HEK293 (cell line): ENCODE results near the gene TEF.

Experiments used
- CTCF ChIA-PET: fragments of 350-600 bp; formaldehyde crosslinking; extraction: SDS; loops from one replicate; lab custom pipeline; 2021; ENCODE audit warnings: antibody characterized with exemption; lab: Yijun Ruan, JAX
- POLR2A ChIA-PET: fragments of 300-600 bp; formaldehyde crosslinking; extraction: SDS; loops from one replicate; lab custom pipeline; 2020; ENCODE audit warnings: antibody characterized with exemption, inconsistent platforms; lab: Yijun Ruan, JAX
- H3K27ac ChIP-seq: fragments of 200-500 bp; sonication (Bioruptor generic); 2 replicates; pipeline ENCODE4 v1.5.1; 2014; ENCODE audit warnings: low read depth, low read length, control low read depth, inconsistent platforms; ENCODE audit errors: extremely low read depth
- H3K36me3 ChIP-seq, 2 experiments: fragments of 200-500 bp in 1 of 2; sonication (Bioruptor generic) in 1 of 2; 1 replicate in 1 of 2; 2 replicates in 1 of 2; pipeline ENCODE4 v1.5.1; 2014 to 2017; ENCODE audit warnings: inconsistent platforms in 2 of 2, low read length in 2 of 2; ENCODE audit not compliant: control insufficient read depth in 2 of 2, insufficient read depth in 1 of 2
- H3K4me1 ChIP-seq: fragments of 200-500 bp; sonication (Bioruptor generic); 2 replicates; pipeline ENCODE4 v1.5.1; 2014; ENCODE audit warnings: mild to moderate bottlenecking, low read length, inconsistent platforms; ENCODE audit not compliant: control insufficient read depth, insufficient read depth
- H3K4me3 ChIP-seq: 2 replicates; pipeline ENCODE4 v1.5.1; 2011; ENCODE audit warnings: low read depth, mild to moderate bottlenecking, control low read depth, low read length, moderate library complexity
- H3K9me3 ChIP-seq: fragments of 200-500 bp; sonication (Bioruptor generic); 2 replicates; pipeline ENCODE4 v1.5.1; 2014; ENCODE audit warnings: low read depth, low read length, inconsistent platforms; ENCODE audit not compliant: control insufficient read depth, insufficient read depth
- BCL11B ChIP-seq: fragments of 450-650 bp; formaldehyde crosslinking; IDR thresholded peaks from 2 replicates; pipeline ENCODE4 v1.5.1; 2016; ENCODE audit warnings: low read depth, missing biosample characterization, missing genetic modification characterization
- EGR2 ChIP-seq: fragments of 450-650 bp; formaldehyde crosslinking; IDR thresholded peaks from 2 replicates; pipeline ENCODE4 v1.5.1; 2016; ENCODE audit warnings: low read depth, missing biosample characterization, missing genetic modification characterization
- HOXC10 ChIP-seq: sonication (generic); formaldehyde crosslinking; IDR thresholded peaks from 2 replicates; pipeline ENCODE4 v1.8.1; 2023; ENCODE audit warnings: mild to moderate bottlenecking, missing genetic modification reagents
- IKZF3 ChIP-seq: fragments of 450-650 bp; IDR thresholded peaks from 2 replicates; pipeline ENCODE4 v1.5.0; 2018; ENCODE audit warnings: missing biosample characterization, mild to moderate bottlenecking, missing genetic modification characterization, moderate library complexity
- PRDM2 ChIP-seq: fragments of 450-650 bp; formaldehyde crosslinking; IDR thresholded peaks from 2 replicates; pipeline ENCODE4 v1.5.1; 2016; ENCODE audit warnings: missing biosample characterization, missing genetic modification characterization, borderline replicate concordance
- PRDM6 ChIP-seq: fragments of 450-650 bp; formaldehyde crosslinking; IDR thresholded peaks from 2 replicates; pipeline ENCODE4 v1.5.1; 2017; ENCODE audit warnings: missing biosample characterization, missing genetic modification characterization
- SALL2 ChIP-seq: fragments of 450-650 bp; formaldehyde crosslinking; IDR thresholded peaks from 2 replicates; pipeline ENCODE4 v1.5.0; 2017; ENCODE audit warnings: missing biosample characterization, mild to moderate bottlenecking, missing genetic modification characterization, borderline replicate concordance
- SCRT2 ChIP-seq: fragments of 450-650 bp; formaldehyde crosslinking; IDR thresholded peaks from 2 replicates; pipeline ENCODE4 v1.5.1; 2016; ENCODE audit warnings: missing biosample characterization, missing genetic modification characterization
- TSHZ1 ChIP-seq: fragments of 450-650 bp; formaldehyde crosslinking; IDR thresholded peaks from 2 replicates; pipeline ENCODE4 v1.5.1; 2016; ENCODE audit warnings: missing biosample characterization, missing genetic modification characterization, borderline replicate concordance
- ZBTB17 ChIP-seq: fragments of 450-650 bp; formaldehyde crosslinking; IDR thresholded peaks from 2 replicates; pipeline ENCODE4 v1.5.1; 2016; ENCODE audit warnings: missing biosample characterization, missing genetic modification characterization
- ZBTB26 ChIP-seq: fragments of 450-650 bp; formaldehyde crosslinking; optimal IDR thresholded peaks from 2 replicates; pipeline ENCODE3; 2016; ENCODE audit warnings: missing biosample characterization, mild to moderate bottlenecking, missing genetic modification characterization
- ZNF184 ChIP-seq: fragments of 450-650 bp; IDR thresholded peaks from 2 replicates; pipeline ENCODE4 v1.5.1; 2018; ENCODE audit warnings: missing biosample characterization, mild to moderate bottlenecking, missing genetic modification characterization
- ZNF202 ChIP-seq: fragments of 450-650 bp; formaldehyde crosslinking; IDR thresholded peaks from 2 replicates; pipeline ENCODE4 v1.5.1; 2016; ENCODE audit warnings: missing biosample characterization, missing genetic modification characterization, borderline replicate concordance
- ZNF335 ChIP-seq: fragments of 450-650 bp; formaldehyde crosslinking; conservative IDR thresholded peaks from 2 replicates; pipeline ENCODE4 v1.5.1; 2016; ENCODE audit warnings: missing biosample characterization, missing genetic modification characterization
- ZNF341 ChIP-seq: fragments of 450-650 bp; formaldehyde crosslinking; IDR thresholded peaks from 2 replicates; pipeline ENCODE4; 2016; ENCODE audit warnings: low read depth, missing biosample characterization, missing genetic modification characterization
- ZNF571 ChIP-seq: fragments of 450-650 bp; formaldehyde crosslinking; IDR thresholded peaks from 2 replicates; pipeline ENCODE4 v1.5.0; 2017; ENCODE audit warnings: missing biosample characterization, missing genetic modification characterization
- ZNF639 ChIP-seq: fragments of 450-650 bp; formaldehyde crosslinking; IDR thresholded peaks from 2 replicates; pipeline ENCODE4 v1.5.1; 2016; ENCODE audit warnings: missing biosample characterization, missing genetic modification characterization
- ZNF776 ChIP-seq: fragments of 450-650 bp; formaldehyde crosslinking; IDR thresholded peaks from 2 replicates; pipeline ENCODE4 v1.5.0; 2017; ENCODE audit warnings: missing biosample characterization, missing genetic modification characterization, borderline replicate concordance
- ZSCAN16 ChIP-seq: fragments of 450-650 bp; formaldehyde crosslinking; IDR thresholded peaks from 2 replicates; pipeline ENCODE4 v1.5.1; 2016; ENCODE audit warnings: missing biosample characterization, missing genetic modification characterization

Gene TEF

GRCh38 chr22:41341990-41342389, 39.8 kb upstream of the TEF start:
- Histone ChIP-seq H3K4me3 (no peak overlapping the region), H3K36me3 (peaks cover 23 to 84% of the 10 kb centered on the region in 2 experiments), H3K9me3 (no peaks in the 10 kb centered on the region)
- POLR2A ChIA-PET, result interaction anchor here (0.6 to 1.1 kb wide), 2 partner anchors 54 to 320 kb away, joined by 3 to 8 read pairs; no protein-coding TSS in a partner anchor
- CTCF ChIA-PET, result no interaction called here
- no peak for TF ChIP-seq ZNF571 (tag by site-specific recombination)
- no peak for TF ChIP-seq ZNF335 (tag by site-specific recombination)
- no peak for TF ChIP-seq HOXC10 (CRISPR knock-in tag)
- TF ChIP-seq ZNF639 (tag by site-specific recombination), result no peak
- no peak for TF ChIP-seq ZNF341 (tag by site-specific recombination)
- no peak for TF ChIP-seq PRDM2 (tag by site-specific recombination)
- TF ChIP-seq SCRT2 (tag by site-specific recombination), result no peak
- TF ChIP-seq IKZF3 (tag by site-specific recombination), result no peak
- TF ChIP-seq, all 188 proteins: peak for 0
- Histone ChIP-seq H3K27ac (no peak overlapping the region), H3K4me1 (no peaks in the 10 kb centered on the region)

- Histone ChIP-seq H3K4me3 (no peak overlapping the region), H3K27ac (no peak overlapping the region), H3K9me3 (no peaks in the 10 kb centered on the region), H3K36me3 (peaks cover 26 to 90% of the 10 kb centered on the region in 2 experiments), H3K4me1 (no peaks in the 10 kb centered on the region)
- CTCF ChIA-PET, result interaction anchor here (0.5 to 1.1 kb wide), 2 partner anchors 106 to 200 kb away, joined by 3 to 6 read pairs; no protein-coding TSS in a partner anchor
- POLR2A ChIA-PET, result interaction anchor here (0.9 to 1.1 kb wide), 2 partner anchors 8 to 11 kb away, joined by 3 to 4 read pairs; no protein-coding TSS in a partner anchor
- no peak for TF ChIP-seq TSHZ1 (tag by site-specific recombination)
- TF ChIP-seq ZNF776 (tag by site-specific recombination), result no peak
- TF ChIP-seq SALL2 (tag by site-specific recombination), result no peak
- no peak for TF ChIP-seq ZNF184 (tag by site-specific recombination)
- no peak for TF ChIP-seq ZNF335 (tag by site-specific recombination)
- TF ChIP-seq BCL11B (tag by site-specific recombination), result no peak
- no peak for TF ChIP-seq ZBTB26 (tag by site-specific recombination)
- TF ChIP-seq ZSCAN16 (tag by site-specific recombination), result no peak
- TF ChIP-seq ZNF202, result no peak
- TF ChIP-seq PRDM6 (tag by site-specific recombination), result no peak
- no peak for TF ChIP-seq ZBTB17 (tag by site-specific recombination)
- no peak for TF ChIP-seq SCRT2 (tag by site-specific recombination)
- TF ChIP-seq EGR2 (tag by site-specific recombination), result no peak
- TF ChIP-seq, all 188 proteins: peak for 0
These were observed 38.4 kb upstream of the TEF start for GRCh38 chr22:41343300-41343699.
